PFSK-1 (cell line): ENCODE results near the gene MNX1.

Experiments
- FOXP2 ChIP-seq: optimal IDR thresholded peaks from 2 replicates; pipeline ENCODE3; 2011; ENCODE audit warnings: borderline replicate concordance, control low read depth, inconsistent platforms; ENCODE audit not compliant: insufficient read depth; ENCODE audit errors: extremely low read length, extremely low read depth
- POLR2AphosphoS5 ChIP-seq: IDR thresholded peaks from 2 replicates; pipeline ENCODE4 v1.6.1; 2012; ENCODE audit warnings: low read depth, mild to moderate bottlenecking, control low read depth, low read length, moderate library complexity
- REST ChIP-seq, 2 experiments: IDR thresholded peaks; 2 replicates each; pipeline versions ENCODE4 v1.6.1 to v1.8.0; 2011 to 2012; ENCODE audit warnings: low read depth in 2 of 2, low read length in 2 of 2, control low read depth in 1 of 2, inconsistent platforms in 1 of 2, mild to moderate bottlenecking in 1 of 2, moderate library complexity in 1 of 2; ENCODE audit not compliant: insufficient read depth in 1 of 2
- TAF1 ChIP-seq: IDR thresholded peaks from 2 replicates; pipeline ENCODE4 v1.6.1; 2012; ENCODE audit warnings: low read length, control low read depth, borderline replicate concordance; ENCODE audit not compliant: insufficient read depth

GRCh38 chr7:157019718-157020451, 9.4 kb upstream of the MNX1 start:
- TF ChIP-seq TAF1 (no peak), REST (IDR thresholded peaks at IDR 0.05; ENCODE audit: insufficient read depth in 1 of 2, low read depth in 2 of 2, low read length in 2 of 2) (no peak), POLR2AphosphoS5 (no peak), FOXP2 (no peak)
